GM19099 (cell line): ENCODE data around the gene HSDL1.

ENCODE experiments used
- POLR2A ChIP-seq: IDR thresholded peaks from 3 replicates; pipeline ENCODE4 v1.6.1; 2011; ENCODE audit warnings: low read depth; ENCODE audit not compliant: insufficient read length; ENCODE audit errors: extremely low read depth

HSDL1 gene

GRCh38 chr16:84132527-84133285, 12.3 kb downstream of the HSDL1 start:
- TF ChIP-seq POLR2A, result no peak

GRCh38 chr16:84131117-84131516, 13.9 kb downstream of the HSDL1 start:
- TF ChIP-seq POLR2A, result no peak

GRCh38 chr16:84124257-84125073, 20.5 kb downstream of the HSDL1 start:
- TF ChIP-seq POLR2A, result no peak

- TF ChIP-seq POLR2A, result no peak
Measured at GRCh38 chr16:84121007-84121406, 24.0 kb downstream of the HSDL1 start.

GRCh38 chr16:84120023-84120422, 25.0 kb downstream of the HSDL1 start:
- TF ChIP-seq POLR2A, result no peak

GRCh38 chr16:84119368-84119767, 25.6 kb downstream of the HSDL1 start:
- no peak for TF ChIP-seq POLR2A

GRCh38 chr16:84117494-84117843, 27.5 kb downstream of the HSDL1 start:
- no peak for TF ChIP-seq POLR2A

GRCh38 chr16:84116720-84117493, 28.1 kb downstream of the HSDL1 start, which contains the start of gene MBTPS1:
Gene MBTPS1 (minus strand): TSS chr16:84116942. CDS start chr16:84101783, 15,159 bp downstream.
- peak; percentile 87 for TF ChIP-seq POLR2A

- no peak for TF ChIP-seq POLR2A
Measured at GRCh38 chr16:84115919-84116719, 28.9 kb downstream of the HSDL1 start.

GRCh38 chr16:84111525-84111924, 33.5 kb downstream of the HSDL1 start:
- no peak for TF ChIP-seq POLR2A

GRCh38 chr16:84110527-84110926, 34.5 kb downstream of the HSDL1 start:
- no peak for TF ChIP-seq POLR2A

- no peak for TF ChIP-seq POLR2A
Measured at GRCh38 chr16:84109598-84110335, 35.2 kb downstream of the HSDL1 start.

GRCh38 chr16:84107921-84108320, 37.1 kb downstream of the HSDL1 start:
- TF ChIP-seq POLR2A, result no peak

GRCh38 chr16:84105948-84106740, 38.8 kb downstream of the HSDL1 start:
- TF ChIP-seq POLR2A, result no peak
